ENCODE measurements around the gene LGALS12.

The LGALS12 gene

DNA sequence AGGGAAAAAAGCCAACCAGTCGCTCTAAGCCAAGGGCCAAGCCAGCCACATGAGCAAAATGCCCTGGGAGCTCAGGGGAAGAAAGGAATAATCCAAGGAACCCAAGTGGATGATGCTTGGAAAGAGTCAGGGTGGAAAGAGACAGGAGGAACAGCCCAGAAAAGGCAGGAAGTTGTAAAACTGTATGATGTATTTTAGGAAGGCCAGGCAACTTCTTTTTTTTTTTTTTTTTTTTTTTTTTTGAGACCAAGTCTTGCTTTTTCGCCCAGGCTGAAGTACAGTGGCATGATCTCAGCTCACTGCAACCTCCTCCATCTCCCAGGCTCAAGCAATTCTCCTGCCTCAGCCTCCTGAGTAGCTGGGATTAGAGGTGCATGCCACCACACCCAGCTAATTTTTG is 1.6 kb downstream of the LGALS12 start:
- TF ChIP-seq RARB (CRISPR knock-in tag; IDR thresholded peaks at IDR 0.05) (no peak), CSDC2 (CRISPR knock-in tag; IDR thresholded peaks at IDR 0.05) (no peak), TCF4 (CRISPR knock-in tag; IDR thresholded peaks at IDR 0.05; ENCODE audit: borderline replicate concordance) (no peak), ZNF565 (CRISPR knock-in tag; conservative IDR thresholded peaks at IDR 0.05; ENCODE audit: low read depth) (no peak), ISL1 (CRISPR knock-in tag; IDR thresholded peaks at IDR 0.05) (no peak), BACH2 (CRISPR knock-in tag; IDR thresholded peaks at IDR 0.05; ENCODE audit: borderline replicate concordance) (no peak), ZC3H10 (CRISPR knock-in tag; IDR thresholded peaks at IDR 0.05) (no peak), ZNF8 (CRISPR knock-in tag; IDR thresholded peaks at IDR 0.05) (no peak), PPARA (CRISPR knock-in tag; IDR thresholded peaks at IDR 0.05; ENCODE audit: borderline replicate concordance) (no peak), ZFP30 (CRISPR knock-in tag; IDR thresholded peaks at IDR 0.05) (no peak), ESRRG (CRISPR knock-in tag; IDR thresholded peaks at IDR 0.05) (no peak), OSR1 (CRISPR knock-in tag; IDR thresholded peaks at IDR 0.05) (no peak), SNAI2 (CRISPR knock-in tag; IDR thresholded peaks at IDR 0.05) (no peak), GLIS3 (CRISPR knock-in tag; IDR thresholded peaks at IDR 0.05) (no peak), ZFP3 (CRISPR knock-in tag; IDR thresholded peaks at IDR 0.05) (no peak), TOX (CRISPR knock-in tag; IDR thresholded peaks at IDR 0.05; ENCODE audit: borderline replicate concordance) (no peak)
- TF ChIP-seq, protein P1, sequence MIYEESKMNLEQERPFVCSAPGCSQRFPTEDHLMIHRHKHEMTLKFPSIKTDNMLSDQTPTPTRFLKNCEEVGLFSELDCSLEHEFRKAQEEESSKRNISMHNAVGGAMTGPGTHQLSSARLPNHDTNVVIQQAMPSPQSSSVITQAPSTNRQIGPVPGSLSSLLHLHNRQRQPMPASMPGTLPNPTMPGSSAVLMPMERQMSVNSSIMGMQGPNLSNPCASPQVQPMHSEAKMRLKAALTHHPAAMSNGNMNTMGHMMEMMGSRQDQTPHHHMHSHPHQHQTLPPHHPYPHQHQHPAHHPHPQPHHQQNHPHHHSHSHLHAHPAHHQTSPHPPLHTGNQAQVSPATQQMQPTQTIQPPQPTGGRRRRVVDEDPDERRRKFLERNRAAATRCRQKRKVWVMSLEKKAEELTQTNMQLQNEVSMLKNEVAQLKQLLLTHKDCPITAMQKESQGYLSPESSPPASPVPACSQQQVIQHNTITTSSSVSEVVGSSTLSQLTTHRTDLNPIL (CRISPR knock-in tag; IDR thresholded peaks at IDR 0.05; ENCODE audit: low read depth): no peak
- TF ChIP-seq, protein P2, sequence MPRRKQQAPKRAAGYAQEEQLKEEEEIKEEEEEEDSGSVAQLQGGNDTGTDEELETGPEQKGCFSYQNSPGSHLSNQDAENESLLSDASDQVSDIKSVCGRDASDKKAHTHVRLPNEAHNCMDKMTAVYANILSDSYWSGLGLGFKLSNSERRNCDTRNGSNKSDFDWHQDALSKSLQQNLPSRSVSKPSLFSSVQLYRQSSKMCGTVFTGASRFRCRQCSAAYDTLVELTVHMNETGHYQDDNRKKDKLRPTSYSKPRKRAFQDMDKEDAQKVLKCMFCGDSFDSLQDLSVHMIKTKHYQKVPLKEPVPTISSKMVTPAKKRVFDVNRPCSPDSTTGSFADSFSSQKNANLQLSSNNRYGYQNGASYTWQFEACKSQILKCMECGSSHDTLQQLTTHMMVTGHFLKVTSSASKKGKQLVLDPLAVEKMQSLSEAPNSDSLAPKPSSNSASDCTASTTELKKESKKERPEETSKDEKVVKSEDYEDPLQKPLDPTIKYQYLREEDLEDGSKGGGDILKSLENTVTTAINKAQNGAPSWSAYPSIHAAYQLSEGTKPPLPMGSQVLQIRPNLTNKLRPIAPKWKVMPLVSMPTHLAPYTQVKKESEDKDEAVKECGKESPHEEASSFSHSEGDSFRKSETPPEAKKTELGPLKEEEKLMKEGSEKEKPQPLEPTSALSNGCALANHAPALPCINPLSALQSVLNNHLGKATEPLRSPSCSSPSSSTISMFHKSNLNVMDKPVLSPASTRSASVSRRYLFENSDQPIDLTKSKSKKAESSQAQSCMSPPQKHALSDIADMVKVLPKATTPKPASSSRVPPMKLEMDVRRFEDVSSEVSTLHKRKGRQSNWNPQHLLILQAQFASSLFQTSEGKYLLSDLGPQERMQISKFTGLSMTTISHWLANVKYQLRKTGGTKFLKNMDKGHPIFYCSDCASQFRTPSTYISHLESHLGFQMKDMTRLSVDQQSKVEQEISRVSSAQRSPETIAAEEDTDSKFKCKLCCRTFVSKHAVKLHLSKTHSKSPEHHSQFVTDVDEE (CRISPR knock-in tag; IDR thresholded peaks at IDR 0.05): no peak
- TF ChIP-seq, protein P3, sequence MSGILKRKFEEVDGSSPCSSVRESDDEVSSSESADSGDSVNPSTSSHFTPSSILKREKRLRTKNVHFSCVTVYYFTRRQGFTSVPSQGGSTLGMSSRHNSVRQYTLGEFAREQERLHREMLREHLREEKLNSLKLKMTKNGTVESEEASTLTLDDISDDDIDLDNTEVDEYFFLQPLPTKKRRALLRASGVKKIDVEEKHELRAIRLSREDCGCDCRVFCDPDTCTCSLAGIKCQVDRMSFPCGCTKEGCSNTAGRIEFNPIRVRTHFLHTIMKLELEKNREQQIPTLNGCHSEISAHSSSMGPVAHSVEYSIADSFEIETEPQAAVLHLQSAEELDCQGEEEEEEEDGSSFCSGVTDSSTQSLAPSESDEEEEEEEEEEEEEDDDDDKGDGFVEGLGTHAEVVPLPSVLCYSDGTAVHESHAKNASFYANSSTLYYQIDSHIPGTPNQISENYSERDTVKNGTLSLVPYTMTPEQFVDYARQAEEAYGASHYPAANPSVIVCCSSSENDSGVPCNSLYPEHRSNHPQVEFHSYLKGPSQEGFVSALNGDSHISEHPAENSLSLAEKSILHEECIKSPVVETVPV (CRISPR knock-in tag; IDR thresholded peaks at IDR 0.05): no peak
- TF ChIP-seq, protein P4, sequence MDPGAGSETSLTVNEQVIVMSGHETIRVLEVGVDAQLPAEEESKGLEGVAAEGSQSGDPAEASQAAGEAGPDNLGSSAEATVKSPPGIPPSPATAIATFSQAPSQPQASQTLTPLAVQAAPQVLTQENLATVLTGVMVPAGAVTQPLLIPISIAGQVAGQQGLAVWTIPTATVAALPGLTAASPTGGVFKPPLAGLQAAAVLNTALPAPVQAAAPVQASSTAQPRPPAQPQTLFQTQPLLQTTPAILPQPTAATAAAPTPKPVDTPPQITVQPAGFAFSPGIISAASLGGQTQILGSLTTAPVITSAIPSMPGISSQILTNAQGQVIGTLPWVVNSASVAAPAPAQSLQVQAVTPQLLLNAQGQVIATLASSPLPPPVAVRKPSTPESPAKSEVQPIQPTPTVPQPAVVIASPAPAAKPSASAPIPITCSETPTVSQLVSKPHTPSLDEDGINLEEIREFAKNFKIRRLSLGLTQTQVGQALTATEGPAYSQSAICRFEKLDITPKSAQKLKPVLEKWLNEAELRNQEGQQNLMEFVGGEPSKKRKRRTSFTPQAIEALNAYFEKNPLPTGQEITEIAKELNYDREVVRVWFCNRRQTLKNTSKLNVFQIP (CRISPR knock-in tag; IDR thresholded peaks at IDR 0.05; ENCODE audit: borderline replicate concordance, low read depth): no peak
- no peak for ATAC-seq

DNA sequence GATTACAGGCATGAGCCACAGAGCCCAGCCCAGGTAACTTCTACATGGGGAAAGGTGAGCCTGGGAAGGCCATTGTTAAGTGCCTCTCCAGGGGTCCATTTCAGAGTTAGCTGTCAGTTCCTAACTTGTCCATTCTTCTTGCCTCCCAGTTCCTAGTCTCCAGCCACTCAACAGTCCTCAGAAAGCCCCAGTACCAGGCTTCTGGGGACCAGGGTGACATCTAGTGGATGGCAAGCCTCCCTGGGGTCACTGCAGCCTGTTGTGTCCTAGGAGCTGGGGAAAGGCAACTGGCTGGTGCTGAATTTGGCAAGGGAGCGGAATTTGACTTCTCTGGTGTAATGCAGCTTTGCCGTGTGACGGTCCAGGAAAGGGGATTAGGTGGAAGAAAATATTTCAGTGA is 2.1 kb downstream of the LGALS12 start:
- ATAC-seq: peak; percentile 70
- no peak for TF ChIP-seq ISL1 (CRISPR knock-in tag; IDR thresholded peaks at IDR 0.05)
- TF ChIP-seq ZC3H10 (CRISPR knock-in tag; IDR thresholded peaks at IDR 0.05): no peak
- no peak for TF ChIP-seq ZNF8 (CRISPR knock-in tag; IDR thresholded peaks at IDR 0.05)
- TF ChIP-seq ZNF565 (CRISPR knock-in tag; conservative IDR thresholded peaks at IDR 0.05; ENCODE audit: low read depth): no peak
- no peak for TF ChIP-seq ZNF70 (CRISPR knock-in tag; IDR thresholded peaks at IDR 0.05)
- TF ChIP-seq, protein P5, sequence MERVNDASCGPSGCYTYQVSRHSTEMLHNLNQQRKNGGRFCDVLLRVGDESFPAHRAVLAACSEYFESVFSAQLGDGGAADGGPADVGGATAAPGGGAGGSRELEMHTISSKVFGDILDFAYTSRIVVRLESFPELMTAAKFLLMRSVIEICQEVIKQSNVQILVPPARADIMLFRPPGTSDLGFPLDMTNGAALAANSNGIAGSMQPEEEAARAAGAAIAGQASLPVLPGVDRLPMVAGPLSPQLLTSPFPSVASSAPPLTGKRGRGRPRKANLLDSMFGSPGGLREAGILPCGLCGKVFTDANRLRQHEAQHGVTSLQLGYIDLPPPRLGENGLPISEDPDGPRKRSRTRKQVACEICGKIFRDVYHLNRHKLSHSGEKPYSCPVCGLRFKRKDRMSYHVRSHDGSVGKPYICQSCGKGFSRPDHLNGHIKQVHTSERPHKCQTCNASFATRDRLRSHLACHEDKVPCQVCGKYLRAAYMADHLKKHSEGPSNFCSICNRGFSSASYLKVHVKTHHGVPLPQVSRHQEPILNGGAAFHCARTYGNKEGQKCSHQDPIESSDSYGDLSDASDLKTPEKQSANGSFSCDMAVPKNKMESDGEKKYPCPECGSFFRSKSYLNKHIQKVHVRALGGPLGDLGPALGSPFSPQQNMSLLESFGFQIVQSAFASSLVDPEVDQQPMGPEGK (CRISPR knock-in tag; IDR thresholded peaks at IDR 0.05; ENCODE audit: borderline replicate concordance): no peak
- no peak for TF ChIP-seq ZFP30 (CRISPR knock-in tag; IDR thresholded peaks at IDR 0.05)
- no peak for TF ChIP-seq RARB (CRISPR knock-in tag; IDR thresholded peaks at IDR 0.05)
- no peak for TF ChIP-seq PPARA (CRISPR knock-in tag; IDR thresholded peaks at IDR 0.05; ENCODE audit: borderline replicate concordance)
- TF ChIP-seq ESRRG (CRISPR knock-in tag; IDR thresholded peaks at IDR 0.05): no peak
- TF ChIP-seq, protein P2 (CRISPR knock-in tag; IDR thresholded peaks at IDR 0.05): no peak
- TF ChIP-seq GLIS3 (CRISPR knock-in tag; IDR thresholded peaks at IDR 0.05): no peak
- TF ChIP-seq OSR1 (CRISPR knock-in tag; IDR thresholded peaks at IDR 0.05): no peak
- no peak for TF ChIP-seq ZFP3 (CRISPR knock-in tag; IDR thresholded peaks at IDR 0.05)

Data from SK-N-SH treated with all-trans-retinoic acid at 6 μM for 48 hours (cell line).